SIG-M5 treated with dmso at 0.1 percent for 504 hours (cell line): ENCODE results near the gene MID1.
A peak's percentile ranks its signal among the peaks of the same experiment; 100 is the strongest.

ENCODE experiments used
- DNase-seq: peaks from one replicate; lab custom pipeline; 2025; ENCODE audit not compliant: unreplicated experiment; lab: John Stamatoyannopoulos, UW

The MID1 gene

DNA sequence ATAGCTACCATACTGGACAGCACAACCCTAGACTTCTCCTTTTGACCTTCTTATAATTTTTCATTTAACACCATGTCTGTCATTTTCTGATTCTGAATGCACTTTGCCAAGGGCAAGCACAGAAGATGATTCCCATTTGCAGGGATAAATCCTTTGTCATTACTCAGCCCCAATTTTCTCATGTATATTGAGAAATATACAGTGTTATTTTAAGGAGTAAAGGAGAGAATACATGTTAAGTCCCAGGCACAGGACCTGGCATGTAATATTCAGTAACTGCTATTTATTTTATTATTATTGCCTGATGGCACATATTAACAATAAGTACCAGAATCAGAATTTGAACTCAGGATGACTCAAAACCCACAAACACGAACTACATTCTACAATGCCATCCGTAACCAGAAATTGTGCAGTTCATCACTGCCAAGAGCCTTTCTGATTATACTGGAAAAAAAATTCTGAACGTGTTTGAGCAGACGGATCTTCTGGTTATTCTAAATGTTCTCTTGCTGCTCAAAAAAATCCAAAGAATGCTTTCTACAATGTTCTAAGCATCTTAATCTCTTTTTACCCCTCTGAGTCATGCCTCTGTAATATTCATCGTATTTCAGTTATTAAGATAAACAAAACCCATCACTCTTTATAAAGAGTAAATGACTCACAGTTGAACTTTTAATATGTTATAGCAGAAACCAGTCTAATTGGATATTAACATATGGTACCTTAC is 170.0 kb downstream of the MID1 start:
- DNase-seq: no peak

DNA sequence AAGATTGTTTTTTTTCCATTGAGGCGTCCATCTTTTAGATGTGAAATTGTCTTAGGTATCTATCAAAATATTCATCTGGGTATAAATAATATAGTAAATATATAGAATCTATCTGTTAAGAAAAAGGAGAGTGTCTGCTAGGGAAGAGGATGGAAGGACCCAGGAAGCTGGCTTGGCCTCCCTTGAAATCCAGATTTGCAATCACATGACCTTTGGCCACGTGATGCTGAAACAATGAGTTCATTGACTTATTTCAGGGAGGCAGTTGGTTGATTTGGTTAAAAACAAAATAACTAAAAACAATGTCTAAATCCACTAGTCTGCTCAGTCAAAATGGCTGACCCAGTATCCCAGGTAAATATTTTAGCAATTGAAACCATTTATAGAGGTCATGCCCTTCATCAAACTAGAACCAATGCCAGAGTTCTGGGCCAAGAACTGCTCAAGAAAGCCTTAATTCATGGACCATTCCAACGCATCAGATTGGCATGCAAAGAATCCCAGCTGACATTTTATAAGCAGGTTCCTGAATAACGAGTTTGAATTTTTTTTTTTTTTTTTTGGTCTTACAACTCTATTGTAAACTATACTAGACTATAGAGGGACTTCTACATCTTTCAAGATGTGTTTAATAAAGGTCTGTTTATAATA is 172.7 kb downstream of the MID1 start:
- DNase-seq: no peak

DNA sequence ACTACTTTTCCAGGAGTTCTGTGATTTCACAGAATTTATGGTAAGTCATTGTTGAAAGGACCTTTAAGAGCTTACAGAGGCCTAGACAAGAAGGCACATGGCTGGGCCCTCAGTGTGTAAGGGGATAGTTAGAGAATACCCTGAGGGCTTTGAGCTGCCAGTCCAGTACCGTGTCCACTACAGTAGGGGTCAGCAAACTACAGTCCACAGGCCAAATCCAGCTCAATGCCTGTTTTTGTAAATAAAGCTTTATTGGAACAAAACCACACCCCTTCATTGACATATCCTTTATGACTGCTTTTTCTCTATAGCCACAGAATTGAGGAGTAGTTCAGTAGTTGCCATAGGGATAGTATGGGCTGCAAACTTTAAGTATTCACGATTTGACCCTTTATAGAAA is 176.2 kb downstream of the MID1 start:
- DNase-seq: no peak

DNA sequence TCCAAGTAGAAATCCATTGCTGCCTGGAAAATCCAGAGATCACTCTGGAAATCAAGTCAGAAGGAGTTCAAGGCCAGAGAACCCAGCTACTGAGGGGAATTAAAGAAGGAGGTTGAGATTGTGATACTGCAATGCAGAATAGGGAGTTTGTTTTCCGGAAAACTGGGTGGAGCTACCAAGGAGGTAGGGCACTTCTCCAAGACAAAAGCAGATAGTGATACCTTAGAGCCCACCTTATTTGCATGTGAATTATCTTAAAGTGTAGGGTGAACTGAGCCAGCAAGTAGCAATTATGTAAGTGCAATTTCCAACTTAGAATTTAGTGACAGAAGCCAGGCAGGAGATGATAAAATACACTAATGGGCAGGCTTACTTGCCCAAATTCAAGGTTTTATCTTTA is 178.9 kb downstream of the MID1 start:
- DNase-seq: no peak

DNA sequence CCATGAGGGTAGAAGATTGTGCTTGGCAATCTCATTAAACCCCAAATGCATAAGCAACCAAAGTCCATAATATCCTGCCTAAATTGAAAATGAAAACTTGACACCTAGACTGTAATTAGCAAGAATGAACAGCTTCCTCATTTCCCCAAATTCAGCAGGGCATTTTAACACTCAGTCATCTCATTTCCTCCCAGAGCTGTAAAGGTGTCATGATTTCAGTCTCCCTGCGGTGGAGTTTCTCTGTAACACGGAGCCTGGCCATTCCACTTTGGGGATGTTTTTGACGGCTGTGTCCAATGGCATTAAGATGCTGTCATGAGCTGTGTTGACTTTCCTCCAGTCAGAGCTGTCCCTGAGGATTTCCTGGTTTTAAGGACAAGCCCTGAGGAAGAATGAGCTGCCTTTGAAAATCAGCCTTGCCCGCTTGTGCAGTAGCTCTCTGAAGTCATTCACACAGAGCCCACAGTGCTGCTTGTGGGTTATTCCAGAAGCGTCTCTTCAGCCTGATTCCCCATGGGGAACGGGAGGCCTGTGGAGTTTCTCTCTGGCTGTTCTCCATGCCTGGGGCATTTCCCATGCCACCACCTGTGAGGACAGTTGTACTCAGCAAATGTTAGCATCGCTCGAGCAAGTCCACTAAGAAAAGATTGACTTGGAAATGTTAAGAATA is 187.0 kb downstream of the MID1 start:
- no peak for DNase-seq

DNA sequence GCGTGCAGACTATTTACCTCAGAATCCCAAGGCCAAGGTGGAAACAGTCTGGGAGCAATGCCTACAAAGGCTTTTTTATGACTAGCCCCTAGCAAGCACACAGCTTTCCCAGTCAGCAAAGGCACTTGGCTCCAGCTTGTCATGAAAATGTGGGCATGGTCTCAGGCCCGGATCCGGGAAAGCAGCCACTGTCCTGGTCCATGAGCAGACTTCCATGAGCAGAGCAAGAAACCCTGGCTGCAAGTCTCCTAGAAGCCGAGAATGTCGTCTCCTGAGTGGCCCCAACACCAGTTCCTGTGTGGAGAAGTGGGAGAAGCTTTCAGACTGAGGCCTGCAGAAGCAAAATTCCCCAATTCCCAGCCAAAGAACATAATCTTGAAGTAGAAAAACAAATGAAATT is 190.5 kb downstream of the MID1 start:
- no peak for DNase-seq

DNA sequence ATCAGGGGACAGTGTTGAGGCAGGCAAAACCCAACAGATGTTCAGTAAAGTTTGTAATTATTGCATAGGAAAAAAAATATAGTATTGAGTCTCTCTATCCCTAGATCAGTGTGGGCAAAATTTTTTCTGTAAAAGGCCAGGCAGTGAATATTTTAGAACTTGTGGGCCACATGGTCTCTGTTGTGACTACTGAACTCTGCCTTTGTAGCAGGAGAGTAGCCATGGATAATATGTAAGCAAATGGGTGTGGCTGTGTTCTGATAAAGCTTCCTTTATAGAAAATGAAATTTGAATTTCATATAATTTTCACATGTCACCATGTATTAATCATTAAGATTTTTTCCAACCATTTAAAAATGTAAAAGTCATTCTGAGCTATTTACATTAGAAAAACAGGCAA is 193.1 kb downstream of the MID1 start:
- no peak for DNase-seq

DNA sequence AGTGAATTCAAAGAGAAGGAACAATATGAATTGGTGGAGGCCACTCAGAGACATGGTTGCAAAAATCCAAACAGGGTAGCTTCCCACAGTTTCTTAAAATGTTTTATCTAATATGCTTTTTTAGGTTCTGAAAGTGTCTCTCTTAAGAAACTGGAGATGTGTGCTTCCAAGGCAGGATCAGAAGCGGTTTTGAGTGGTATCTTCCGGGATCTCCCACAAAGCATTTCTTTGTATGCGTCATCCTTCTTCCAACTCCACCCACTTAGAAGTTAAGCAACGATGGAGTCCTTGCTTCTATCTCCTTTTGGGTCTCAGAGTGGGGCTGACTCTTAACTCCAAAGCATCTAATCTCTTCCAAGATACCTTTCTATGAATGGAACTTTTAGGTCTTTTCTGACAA is 196.7 kb downstream of the MID1 start:
- DNase-seq: no peak

DNA sequence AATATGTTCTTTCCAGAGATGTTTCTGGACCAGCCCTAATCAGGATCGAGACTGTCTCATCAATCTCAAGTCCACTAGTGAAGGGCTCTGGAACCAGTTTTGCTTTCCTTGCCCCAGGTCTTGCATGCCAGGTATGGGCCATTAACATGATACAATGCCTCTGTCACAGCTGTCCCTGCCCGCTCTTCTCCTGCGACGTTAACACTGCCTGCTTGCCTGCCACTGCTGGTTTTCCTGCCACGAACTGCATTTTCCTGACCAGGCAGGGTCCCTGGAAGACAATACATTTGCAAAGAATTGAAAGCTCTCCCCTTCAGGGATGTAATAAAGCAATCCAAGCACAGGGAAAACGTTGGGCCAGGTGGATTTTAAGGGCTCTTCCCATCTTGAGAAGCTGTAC is 200.3 kb downstream of the MID1 start:
- no peak for DNase-seq

DNA sequence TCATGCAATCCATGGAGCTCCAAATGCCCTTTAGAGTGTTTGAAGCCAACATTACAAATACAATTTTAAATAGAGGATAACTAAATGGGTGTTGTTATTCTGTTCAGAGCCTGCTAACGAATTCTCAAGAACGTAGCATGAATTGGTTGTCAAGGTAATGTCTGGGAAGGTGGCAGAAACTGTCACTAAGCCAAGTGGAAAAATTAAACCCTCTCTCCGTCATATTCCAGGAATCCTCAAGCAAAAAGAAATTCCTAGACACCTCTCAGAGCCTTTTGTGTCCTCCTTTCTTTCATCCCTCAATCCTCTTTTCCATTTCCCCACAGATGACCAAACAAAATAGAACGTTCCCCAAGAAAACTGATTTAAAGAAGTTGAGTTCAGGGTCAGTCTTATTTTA is 204.0 kb downstream of the MID1 start:
- DNase-seq: no peak

DNA sequence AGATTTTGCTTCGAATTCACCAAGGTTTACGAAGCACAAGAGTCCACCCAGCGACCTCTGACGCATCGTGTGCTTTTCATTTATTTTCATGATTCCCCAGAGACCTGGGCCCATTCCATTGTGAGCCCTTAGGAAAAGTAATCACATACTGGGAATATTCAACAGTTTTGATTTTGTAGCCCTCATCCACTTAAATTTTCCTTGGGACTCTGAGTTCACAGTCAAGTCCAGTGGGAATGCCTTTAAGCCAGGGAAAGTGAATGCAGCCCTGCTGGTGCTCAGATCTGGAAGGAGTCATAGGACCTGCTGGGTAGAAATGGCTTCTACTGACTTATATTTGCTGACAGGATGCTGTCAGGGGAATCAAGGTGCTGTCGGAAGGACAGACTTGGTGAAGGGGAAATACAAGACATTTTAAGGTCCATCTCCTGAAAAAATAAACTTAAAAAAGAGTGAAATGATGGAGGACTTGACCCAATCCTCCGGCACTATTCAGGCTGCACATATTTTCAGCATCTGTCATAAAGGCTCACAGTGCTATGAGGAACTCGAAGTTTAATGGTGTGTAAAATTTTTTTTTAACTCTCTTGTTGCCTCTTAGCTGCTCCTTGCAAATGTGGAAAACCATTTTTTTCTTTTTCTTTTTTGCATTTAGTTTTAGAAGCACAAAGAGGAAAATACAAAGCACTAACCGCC is 204.9 kb downstream of the MID1 start:
- DNase-seq: no peak

DNA sequence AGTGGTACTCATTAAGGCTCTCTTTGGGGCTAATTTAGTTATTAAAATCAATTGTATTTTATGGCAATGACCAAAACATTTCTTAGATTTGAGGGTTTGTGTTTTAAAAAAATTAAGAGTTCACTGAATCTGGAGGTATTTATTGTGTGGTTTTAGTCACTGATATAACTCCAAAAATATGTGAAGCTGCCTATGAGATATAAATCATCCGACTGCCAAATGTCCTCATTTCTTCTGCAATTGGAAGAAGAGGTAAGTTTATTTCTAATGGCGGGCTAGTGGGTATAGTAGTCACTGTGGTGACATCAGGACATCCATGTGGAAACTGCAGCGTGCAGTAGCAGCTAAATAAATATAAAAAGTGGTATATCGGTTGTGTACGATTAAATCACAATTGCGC is 205.5 kb downstream of the MID1 start:
- no peak for DNase-seq

DNA sequence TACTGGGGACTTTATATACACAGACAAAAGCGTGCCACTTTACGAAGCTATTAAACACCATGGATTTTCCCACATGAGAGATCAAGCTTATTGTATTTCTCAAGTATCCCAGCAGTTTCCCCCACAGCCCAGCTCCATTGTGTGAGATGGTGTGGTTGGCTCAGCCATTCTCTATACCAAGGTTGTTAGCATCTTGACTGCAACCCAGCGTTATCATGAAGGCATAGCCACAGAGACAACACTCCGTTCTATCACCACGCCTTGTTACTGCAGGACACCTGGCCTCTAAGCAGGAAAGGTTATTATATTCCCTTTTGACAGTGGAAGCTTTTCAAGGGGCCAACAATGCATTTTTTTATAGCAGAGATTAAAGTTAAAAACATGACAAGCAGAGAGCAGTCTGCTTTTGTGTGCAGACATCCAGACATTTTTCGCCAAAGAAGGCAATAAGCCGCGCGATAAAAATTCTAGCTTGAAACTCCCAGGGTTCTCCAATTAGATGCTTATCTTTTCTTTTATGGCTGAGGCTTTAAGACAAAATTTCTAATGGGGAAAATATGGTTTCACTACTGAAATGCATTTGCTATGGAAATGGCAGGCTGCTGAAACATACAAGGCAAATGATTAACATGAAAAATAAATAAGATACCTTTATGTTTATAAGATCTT is 206.1 kb downstream of the MID1 start:
- DNase-seq: no peak

DNA sequence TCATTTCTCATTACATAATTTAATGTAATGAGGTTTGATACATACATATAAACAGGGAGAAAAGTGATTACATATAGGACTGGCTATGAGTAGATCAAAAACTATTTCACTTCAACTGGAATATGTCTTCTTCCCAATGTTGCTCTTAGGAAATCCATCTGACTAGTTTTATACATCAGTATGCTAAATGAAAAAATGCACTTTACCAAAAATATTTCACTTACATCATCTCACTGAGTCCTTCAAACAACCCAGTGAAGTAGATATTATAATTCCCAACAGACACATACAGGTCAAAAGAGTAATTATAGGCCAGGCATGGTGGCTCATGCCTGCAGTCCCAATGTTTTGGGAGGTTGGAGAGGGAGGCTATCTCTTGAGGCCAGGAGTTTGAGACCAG is 215.9 kb downstream of the MID1 start:
- no peak for DNase-seq

DNA sequence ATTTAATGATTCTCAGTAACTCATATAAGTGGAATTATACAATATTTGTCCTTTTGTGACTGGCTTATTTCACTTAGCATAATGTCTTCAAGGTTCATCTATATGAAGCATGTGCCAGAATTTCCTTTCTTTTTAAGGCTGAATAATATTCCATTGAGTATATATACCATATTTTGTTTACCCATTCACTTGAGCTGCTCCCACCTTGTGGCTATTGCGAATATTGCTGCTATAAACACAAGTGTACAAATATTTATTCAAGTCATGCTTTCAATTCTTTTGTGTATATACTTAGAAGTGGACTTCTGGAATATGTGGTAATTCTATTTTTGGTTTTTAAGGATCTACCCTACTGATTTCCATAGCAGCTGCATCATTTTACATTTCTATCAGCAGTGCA is 219.1 kb downstream of the MID1 start:
- DNase-seq: no peak

DNA sequence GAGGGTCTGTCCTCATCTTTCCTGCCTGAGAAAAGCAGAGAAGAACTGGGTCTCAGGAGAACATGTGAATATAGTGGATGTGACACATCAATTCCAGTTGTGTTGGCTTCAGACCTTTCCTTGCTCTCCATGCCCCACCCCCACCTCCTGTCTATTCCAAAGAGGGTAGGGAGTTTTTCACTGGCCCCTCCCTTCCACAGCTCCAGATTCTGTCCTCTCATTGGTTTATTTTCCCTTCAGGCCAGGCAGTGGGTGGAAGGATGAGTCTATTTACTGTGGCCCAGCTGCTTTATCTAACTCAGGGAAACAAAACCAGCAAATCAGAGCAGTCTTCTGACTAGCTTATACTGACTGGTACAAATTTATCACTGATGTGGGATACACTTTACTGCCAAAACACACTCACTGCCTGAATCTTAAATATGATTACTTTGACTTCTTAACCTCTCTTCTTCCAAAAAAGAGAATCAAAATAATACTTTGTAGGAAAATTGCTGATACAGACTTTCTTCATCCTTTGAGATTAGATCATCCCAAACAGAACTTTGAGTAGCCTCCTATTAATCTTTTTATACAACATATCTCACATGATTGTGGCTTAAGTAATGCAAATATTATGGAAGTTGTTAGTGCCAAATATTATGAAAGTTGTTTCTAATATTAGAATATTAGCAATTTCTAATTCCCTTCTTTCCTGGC is 221.2 kb downstream of the MID1 start:
- no peak for DNase-seq

DNA sequence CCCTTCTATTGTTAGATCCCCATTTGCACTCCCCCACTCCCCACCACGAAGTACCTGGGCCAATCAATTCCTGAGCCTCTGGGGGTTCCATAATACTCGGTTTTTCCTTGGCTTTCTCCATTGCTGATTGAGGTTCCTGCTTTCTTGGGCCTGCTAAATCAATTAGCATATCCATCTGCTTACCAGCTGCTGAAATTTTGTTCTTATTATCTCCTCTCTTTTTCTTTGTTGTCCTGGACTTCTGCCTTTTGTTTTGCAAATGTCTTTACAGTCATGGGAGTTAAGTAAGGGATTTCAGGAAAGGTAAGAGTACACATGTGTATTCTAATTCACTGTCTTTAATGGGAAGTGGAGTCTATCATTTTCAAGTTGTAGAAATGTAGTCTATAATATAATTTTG is 222.2 kb downstream of the MID1 start:
- no peak for DNase-seq

DNA sequence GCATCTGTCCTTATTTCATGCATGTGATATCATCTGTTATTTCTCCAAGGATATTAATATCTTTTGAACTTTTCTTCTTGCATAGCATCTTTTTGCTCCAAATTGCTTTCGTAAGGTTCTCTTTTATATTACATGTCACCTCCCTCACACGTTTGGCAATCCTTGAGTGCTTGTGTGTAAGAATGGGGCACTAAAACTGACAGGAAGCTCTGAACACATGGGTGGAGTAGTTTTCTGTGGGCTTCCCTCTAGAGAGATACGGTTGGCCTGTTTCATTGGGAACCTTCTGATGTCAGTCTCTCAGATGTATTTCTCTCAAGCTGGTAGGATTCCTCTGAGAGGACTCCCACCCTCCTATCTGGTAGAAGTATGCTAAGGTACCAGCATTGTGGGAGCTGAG is 223.0 kb downstream of the MID1 start:
- peak; percentile 23 for DNase-seq

DNA sequence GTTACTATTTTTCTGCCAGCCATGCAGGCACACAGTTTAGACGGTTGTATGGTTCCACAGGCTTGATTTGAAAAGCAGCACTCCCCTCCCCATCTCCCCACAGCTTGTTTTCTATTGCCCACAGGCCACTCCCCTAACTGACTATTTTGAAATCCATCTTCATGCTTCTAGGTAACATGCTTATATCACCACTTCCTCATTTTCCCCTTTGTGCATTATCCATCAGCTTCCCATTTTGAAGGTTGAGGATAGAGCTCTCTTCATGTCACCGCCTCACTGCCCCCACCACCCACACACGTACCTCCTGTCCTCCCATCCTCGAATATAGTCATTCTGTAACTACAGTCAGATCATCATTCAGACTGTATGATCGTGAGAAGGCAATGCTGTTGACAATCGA is 224.7 kb downstream of the MID1 start:
- peak; percentile 63 for DNase-seq
